Testis (tissue), 3 donors: Measurements from ENCODE around the gene FBXO27. TPM values are rescaled to one million over a fixed set of nuclear protein-coding genes. Genes with fewer than 3 reads are reported as not detected.

Experiments used
- DNase-seq: peaks from one replicate; pipeline ENCODE4 v3.0.0-alpha.2; 2019
- H3K27ac ChIP-seq, 2 donors: fragments of 200-600 bp; sonication (generic); one replicate each; pipeline ENCODE4 v1.5.1; 2019
- H3K27me3 ChIP-seq: fragments of 200-600 bp; sonication (generic); one replicate; pipeline ENCODE4 v1.5.1; 2019
- H3K36me3 ChIP-seq: fragments of 200-600 bp; sonication (generic); one replicate; pipeline ENCODE4 v1.5.1; 2017; ENCODE audit warnings: low read depth; ENCODE audit errors: missing control alignments
- H3K4me1 ChIP-seq: fragments of 200-600 bp; sonication (generic); one replicate; pipeline ENCODE4 v1.5.1; 2019
- H3K4me3 ChIP-seq, 2 donors: fragments of 200-600 bp; sonication (generic); one replicate each; pipeline ENCODE4 v1.5.1; 2017 to 2019
- H3K9me3 ChIP-seq: fragments of 200-600 bp; sonication (generic); one replicate; pipeline ENCODE4 v1.5.1; 2017
- CTCF ChIP-seq, 3 experiments: fragments of 450-650 bp in 2 of 3; fragments of 200-600 bp in 1 of 3; sonication (generic) in 1 of 3; IDR thresholded peaks; one replicate each; pipeline ENCODE4 v1.5.1; 2016 to 2019; ENCODE audit warnings: antibody characterized with exemption in 3 of 3, mild to moderate bottlenecking in 2 of 3, moderate library complexity in 1 of 3
- POLR2A ChIP-seq: fragments of 450-650 bp; IDR thresholded peaks from one replicate; pipeline ENCODE4 v1.6.1; 2017; ENCODE audit warnings: antibody characterized with exemption, mild to moderate bottlenecking, moderate library complexity
- WGBS, 2 donors: methylation state at CpG; one replicate each; pipeline ENCODE4 v1.1.5; 2018; 5-methylcytosine and 5-hydroxymethylcytosine counted together
- intact Hi-C: fragments of 100-400 bp; cut with DNase I; formaldehyde crosslinking; loops from one replicate; pipeline ENCODE4 v1.15.1; 2023; ENCODE audit warnings: low total_unique reads
- polyA plus RNA-seq: library from polyadenylated mRNA; stranded (reverse); fragments of 350-450 nt; fragmentation: Illumina TruSeq; extraction: RNeasy Lipid Tissue Mini Kit (QIAGEN cat#74804); gene quantifications from one replicate; pipeline ENCODE4 v1.2.3, GENCODE V29; 2014; ENCODE audit warnings: low read depth, low replicate concordance; ENCODE audit not compliant: insufficient read depth
- total RNA-seq, 2 donors: library from RNA; depleted of rRNA; stranded (reverse); fragments of >200 nt; gene quantifications; one replicate each; pipeline ENCODE4 v1.2.3, GENCODE V29; 2016

FBXO27 gene
- total and polyA plus RNA-seq, 3 donors from 2014 or later: 11.3 to 16.5 (median 15.5) TPM

DNA sequence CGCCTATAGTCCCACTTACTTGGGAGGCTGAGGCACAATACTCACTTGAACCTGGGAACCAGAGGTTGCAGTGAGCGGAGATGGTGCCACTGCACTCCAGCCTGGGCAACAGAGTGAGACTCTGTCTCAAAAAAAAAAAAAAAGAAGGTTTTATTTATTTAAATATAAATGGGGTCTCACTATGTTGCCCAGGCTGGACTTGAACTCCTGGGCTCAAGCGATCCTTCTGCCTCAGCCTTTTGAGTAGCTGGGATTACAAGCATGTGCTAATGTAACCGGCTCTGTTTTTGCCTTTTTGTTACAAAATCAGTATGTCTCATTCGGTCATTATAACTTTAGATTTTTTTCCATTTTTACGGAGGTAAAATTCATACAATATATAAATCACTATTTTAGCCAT lies 24.2 kb downstream of the FBXO27 start:
- no peak for TF ChIP-seq POLR2A
- Histone ChIP-seq H3K4me1 (no peaks in the 10 kb centered on the region), H3K9me3 (no peaks in the 10 kb centered on the region), H3K27ac (no peak overlapping the region), H3K36me3 (no peaks in the 10 kb centered on the region), H3K27me3 (no peaks in the 10 kb centered on the region), H3K4me3 (no peak overlapping the region)
- WGBS, 2 donors: 90 to 95% methylated on average over 6 of the region's 6 CpGs
- intact Hi-C loops: no loop called here
- no peak for DNase-seq

- TF ChIP-seq CTCF (IDR thresholded peaks at IDR 0.05) (no peak), POLR2A (no peak)
- 24 to 65% methylated on average over 2 to 3 of the region's 3 CpGs for WGBS, 2 donors
- Histone ChIP-seq H3K27me3 (no peaks in the 10 kb centered on the region), H3K4me3 (no peak overlapping the region), H3K27ac (no peak overlapping the region), H3K4me1 (no peaks in the 10 kb centered on the region), H3K9me3 (no peaks in the 10 kb centered on the region), H3K36me3 (no peaks in the 10 kb centered on the region)
- DNase-seq: no peak
- intact Hi-C loops: no loop called here
Observed at GRCh38 chr19:39007096-39007495, 25.3 kb downstream of the FBXO27 start.

DNA sequence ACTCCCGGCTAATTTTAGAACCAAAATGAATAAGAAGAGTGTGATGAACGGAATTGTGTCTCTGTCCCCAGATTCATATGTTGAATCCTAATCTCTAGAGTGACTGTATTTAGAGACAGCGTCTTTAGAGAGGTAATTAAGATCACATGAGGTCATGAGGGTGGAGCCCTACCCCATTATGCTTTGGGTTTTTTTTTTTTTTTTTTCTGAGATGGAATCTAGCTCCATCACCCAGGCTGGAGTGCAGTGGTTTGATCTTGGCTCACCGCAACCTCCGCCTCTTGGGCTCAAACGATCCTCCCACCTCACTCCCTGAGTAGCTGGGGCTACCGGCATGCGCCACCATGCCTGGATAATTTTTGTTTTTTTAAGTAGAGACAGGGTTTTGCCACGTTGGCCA lies 27.9 kb downstream of the FBXO27 start:
- Histone ChIP-seq H3K36me3 (no peaks in the 10 kb centered on the region), H3K4me3 (no peak overlapping the region), H3K9me3 (no peaks in the 10 kb centered on the region), H3K27me3 (no peaks in the 10 kb centered on the region), H3K4me1 (no peaks in the 10 kb centered on the region), H3K27ac (no peak overlapping the region)
- intact Hi-C loops: no loop called here
- no peak for DNase-seq
- WGBS, 2 donors: 71 to 84% methylated on average over 9 of the region's 9 CpGs
- TF ChIP-seq CTCF (IDR thresholded peaks at IDR 0.05): no peak
- no peak for TF ChIP-seq POLR2A

- 90 to 91% methylated on average over 4 of the region's 4 CpGs for WGBS, 2 donors
- intact Hi-C loops: no loop called here
- Histone ChIP-seq H3K4me3 (no peak overlapping the region), H3K27me3 (no peaks in the 10 kb centered on the region), H3K4me1 (no peaks in the 10 kb centered on the region), H3K27ac (no peak overlapping the region), H3K9me3 (no peaks in the 10 kb centered on the region), H3K36me3 (no peaks in the 10 kb centered on the region)
- DNase-seq: no peak
- no peak for TF ChIP-seq POLR2A
- no peak for TF ChIP-seq CTCF (IDR thresholded peaks at IDR 0.05)
Observed at GRCh38 chr19:39003796-39004195, 28.6 kb downstream of the FBXO27 start.

DNA sequence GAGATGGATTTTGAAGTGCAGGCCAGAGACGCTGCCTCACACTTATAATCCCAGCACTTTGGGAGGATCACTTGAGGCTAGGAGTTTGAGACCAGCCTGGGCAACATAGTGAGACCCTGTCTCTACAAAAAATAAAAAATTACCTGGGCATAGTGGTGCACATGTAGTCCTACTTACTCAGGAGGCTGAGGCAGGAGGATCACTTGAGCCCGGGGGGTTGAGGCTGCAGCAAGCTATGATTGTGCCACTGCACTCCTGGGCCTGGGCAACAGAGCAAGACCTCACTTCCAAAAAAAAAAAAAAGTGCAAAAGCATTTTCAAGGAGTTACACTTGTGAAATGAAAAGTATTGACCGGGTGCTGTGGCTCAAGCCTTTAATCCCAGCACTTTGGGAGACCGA lies 29.2 kb downstream of the FBXO27 start:
- Histone ChIP-seq H3K36me3 (no peaks in the 10 kb centered on the region), H3K27ac (no peak overlapping the region), H3K4me3 (no peak overlapping the region), H3K4me1 (no peaks in the 10 kb centered on the region), H3K27me3 (no peaks in the 10 kb centered on the region), H3K9me3 (no peaks in the 10 kb centered on the region)
- intact Hi-C loops: no loop called here
- TF ChIP-seq POLR2A (no peak), CTCF (IDR thresholded peaks at IDR 0.05) (no peak)
- no peak for DNase-seq
- 67 to 84% methylated on average over 4 of the region's 4 CpGs for WGBS, 2 donors
